Ovary (tissue), 9 donors: Measurements from ENCODE around the gene ZFAND2A. TPM values are rescaled to one million over a fixed set of nuclear protein-coding genes. Genes with fewer than 3 reads are reported as not detected.
A peak's percentile ranks its signal among the peaks of the same experiment; 100 is the strongest.

Source experiments
- DNase-seq, 5 donors: peaks; one replicate each; pipeline ENCODE4 v3.0.0-alpha.2; 2019 to 2020
- H3K27ac ChIP-seq, 2 donors: fragments of 200-600 bp; one replicate each; pipeline versions ENCODE4 v1.5.1 to v1.8.0; 2019 to 2022
- H3K27me3 ChIP-seq: fragments of 200-600 bp; one replicate; pipeline ENCODE4 v1.8.0; 2022
- H3K36me3 ChIP-seq: fragments of 200-600 bp; sonication (generic); one replicate; pipeline ENCODE4 v1.5.1; 2019
- H3K4me1 ChIP-seq: one replicate; pipeline ENCODE4 v1.8.1; 2013; ENCODE audit warnings: mild to moderate bottlenecking, moderate library complexity; ENCODE audit not compliant: insufficient read depth
- H3K4me3 ChIP-seq: fragments of 200-600 bp; sonication (generic); one replicate; pipeline ENCODE4 v1.5.1; 2017
- H3K9me3 ChIP-seq, 2 donors: fragments of 200-600 bp in 1 of 2; sonication (generic) in 1 of 2; one replicate each; pipeline versions ENCODE4 v1.5.1 to v1.8.1; 2013 to 2019; ENCODE audit warnings: mild to moderate bottlenecking in 1 of 2, moderate library complexity in 1 of 2
- CTCF ChIP-seq, 3 donors: fragments of 450-650 bp in 2 of 3; fragments of 200-600 bp in 1 of 3; IDR thresholded peaks; one replicate each; pipeline versions ENCODE4 v1.5.1 to v1.8.0; 2016 to 2022; ENCODE audit warnings: antibody characterized with exemption in 3 of 3, mild to moderate bottlenecking in 1 of 3
- EP300 ChIP-seq: sonication (generic); formaldehyde crosslinking; IDR thresholded peaks from one replicate; pipeline ENCODE4 v1.6.1; 2017; ENCODE audit warnings: antibody characterized with exemption
- POLR2A ChIP-seq: fragments of 450-650 bp; IDR thresholded peaks from one replicate; pipeline ENCODE4 v1.6.1; 2017; ENCODE audit warnings: antibody characterized with exemption, mild to moderate bottlenecking, moderate library complexity
- WGBS, 3 donors: extraction: QIAGEN DNeasy Blood & Tissue Kit in 1 of 3; methylation state at CpG; one replicate each; pipeline versions ENCODE4 v1.1.5 to v1.1.7; 2013 to 2017; 5-methylcytosine and 5-hydroxymethylcytosine counted together
- intact Hi-C, 4 donors: fragments of 100-400 bp; cut with DNase I; formaldehyde crosslinking; loops; one replicate each; pipeline versions ENCODE4 v1.11.0 to v1.15.1; 2022 to 2023
- polyA plus RNA-seq, 2 donors: library from polyadenylated mRNA; stranded (reverse); fragments of 200-250 nt in 1 of 2; fragments of 350-450 nt in 1 of 2; fragmentation: Illumina TruSeq in 1 of 2; extraction: RNeasy Lipid Tissue Mini Kit (QIAGEN cat#74804) in 1 of 2; gene quantifications; one replicate each; pipeline ENCODE4 v1.2.3, GENCODE V29; 2013 to 2014
- total RNA-seq, 7 donors: library from RNA; depleted of rRNA in 2 of 7; stranded (reverse); fragments of >200 nt in 2 of 7; fragmentation: NEBNext Ultra II Directional in 3 of 7; extraction: Animal tissue kit (Norgen Biotek cat#: 25700) in 3 of 7; gene quantifications; one replicate each; pipeline versions ENCODE4 v1.1.0 to v1.2.4, GENCODE V29; 2016 to 2023
- donor health status: DM: no; HTN: no; CAD: no; lungs with moderate emphysema.
- donor health status: DM: no; HTN: no; CAD: no.
- donor health status: Bipolar disorder and iron deficiency.
- donor health status: DM: yes; HTN: yes; CAD: no.
- donor health status: DM: no; HTN: no; CAD: no.
- donor health status: DM: yes; HTN: yes; CAD: no.

The ZFAND2A gene
- total and polyA plus RNA-seq, 9 donors, result 8.1 to 34.9 (median 18.2) TPM

GRCh38 chr7:1123715-1124114 is 36.3 kb downstream of the ZFAND2A start:
- intact Hi-C loops, result loop anchor here in 1 of 4 donors (2.0 kb wide), 1 partner anchor 35 kb away; the partner anchor contains the start of gene GPER1
- TF ChIP-seq EP300 (no peak), CTCF (IDR thresholded peaks at IDR 0.05) (peak; percentile 46 to 66 (median 62))

GRCh38 chr7:1122832-1123501 is 37.0 kb downstream of the ZFAND2A start:
- no peaks in the 10 kb centered on the region for H3K27me3 ChIP-seq
- H3K4me3 ChIP-seq, result no peak overlapping the region
- H3K27ac ChIP-seq, result peak overlapping the region in 1 of 2 donors; percentile 55
- no peaks in the 10 kb centered on the region for H3K9me3 ChIP-seq
- intact Hi-C loops, result loop anchor here in 1 of 4 donors (2.0 kb wide), 1 partner anchor 34 kb away; the partner anchor contains the start of gene GPER1
- TF ChIP-seq EP300, result no peak
- TF ChIP-seq CTCF (IDR thresholded peaks at IDR 0.05), result no peak
- H3K36me3 ChIP-seq, result no peaks in the 10 kb centered on the region
- 66 to 75% (median 73%) methylated on average over 31 of the region's 31 CpGs for WGBS, 3 donors
- DNase-seq, result peak in 1 of 5 donors; percentile 37
- H3K4me1 ChIP-seq, result peaks cover 18% of the 10 kb centered on the region

More at GRCh38 chr7:1123715-1124114, 36.3 kb downstream of the ZFAND2A start:
- Histone ChIP-seq H3K27me3 (no peaks in the 10 kb centered on the region), H3K4me1 (peaks cover 18% of the 10 kb centered on the region), H3K4me3 (no peak overlapping the region), H3K9me3 (no peaks in the 10 kb centered on the region), H3K27ac (peak overlapping the region in 1 of 2 donors; percentile 55), H3K36me3 (no peaks in the 10 kb centered on the region)
- WGBS, 3 donors, result 7 to 9% (median 7%) methylated on average over 17 of the region's 17 CpGs
- peak; percentile 79 to 88 (median 85) for DNase-seq

GRCh38 chr7:1121886-1122831 is 37.8 kb downstream of the ZFAND2A start:
- peak in 2 of 5 donors; percentile 28 to 35 for DNase-seq
- TF ChIP-seq CTCF (IDR thresholded peaks at IDR 0.05), result no peak
- no peak for TF ChIP-seq EP300
- TF ChIP-seq POLR2A, result no peak

GRCh38 chr7:1121476-1121875 is 38.5 kb downstream of the ZFAND2A start:
- WGBS, 3 donors, result 71 to 90% (median 77%) methylated on average over 14 of the region's 14 CpGs

More at GRCh38 chr7:1121886-1122831, 37.8 kb downstream of the ZFAND2A start:
- peaks cover 18% of the 10 kb centered on the region for H3K4me1 ChIP-seq
- 81 to 85% (median 83%) methylated on average over 28 of the region's 28 CpGs for WGBS, 3 donors
- H3K4me3 ChIP-seq, result no peak overlapping the region
- H3K27ac ChIP-seq, result peak overlapping the region in 1 of 2 donors; percentile 55
- H3K36me3 ChIP-seq, result no peaks in the 10 kb centered on the region
- intact Hi-C loops, result loop anchor here in 1 of 4 donors (2.0 kb wide), 1 partner anchor 33 kb away; the partner anchor contains the start of gene GPER1
- no peaks in the 10 kb centered on the region for H3K9me3 ChIP-seq
- H3K27me3 ChIP-seq, result no peaks in the 10 kb centered on the region

More at GRCh38 chr7:1121476-1121875, 38.5 kb downstream of the ZFAND2A start:
- Histone ChIP-seq H3K4me3 (no peak overlapping the region), H3K9me3 (no peaks in the 10 kb centered on the region), H3K4me1 (peaks cover 18% of the 10 kb centered on the region), H3K27ac (peak overlapping the region in 1 of 2 donors; percentile 3), H3K36me3 (no peaks in the 10 kb centered on the region), H3K27me3 (no peaks in the 10 kb centered on the region)
- intact Hi-C loops, result no loop called here
- DNase-seq, result peak in 2 of 5 donors; percentile 26 to 35
- TF ChIP-seq EP300 (no peak), CTCF (IDR thresholded peaks at IDR 0.05) (no peak), POLR2A (no peak)
